WERI-Rb-1 (cell line): ENCODE results near the gene ADARB1.

Experiments used
- DNase-seq: peaks from one replicate; pipeline ENCODE4 v3.0.0-alpha.2; 2020
- H3K27ac ChIP-seq: fragments of 250-450 bp; sonication (Bioruptor Pico); 2 replicates; pipeline ENCODE4 v1.5.1; 2020; ENCODE audit warnings: mild to moderate bottlenecking, moderate library complexity
- H3K27me3 ChIP-seq: fragments of 250-450 bp; sonication (Bioruptor Pico); 2 replicates; pipeline ENCODE4 v1.5.1; 2021; ENCODE audit warnings: mild to moderate bottlenecking, low read depth, moderate library complexity; ENCODE audit not compliant: insufficient read depth, severe bottlenecking
- H3K36me3 ChIP-seq: fragments of 250-450 bp; sonication (Bioruptor Pico); 2 replicates; pipeline ENCODE4 v1.5.1; 2020; ENCODE audit warnings: mild to moderate bottlenecking, moderate library complexity
- H3K4me3 ChIP-seq: 2 replicates; pipeline ENCODE4 v1.5.1; 2011; ENCODE audit warnings: low read depth, mild to moderate bottlenecking, control low read depth, low read length
- H3K9me3 ChIP-seq: fragments of 250-450 bp; sonication (Bioruptor Pico); 2 replicates; pipeline ENCODE4 v1.5.1; 2021; ENCODE audit warnings: mild to moderate bottlenecking, moderate library complexity; ENCODE audit not compliant: severe bottlenecking
- CTCF ChIP-seq: IDR thresholded peaks from 2 replicates; pipeline ENCODE4 v1.5.1; 2011; ENCODE audit warnings: low read depth, mild to moderate bottlenecking, control low read depth, inconsistent platforms, low read length

The ADARB1 gene

GRCh38 chr21:45100866-45101265, 26.5 kb downstream of the ADARB1 start:
- DNase-seq = no peak
- no peaks in the 10 kb centered on the region for H3K36me3 ChIP-seq
- no peak overlapping the region for H3K4me3 ChIP-seq
- TF ChIP-seq CTCF = no peak
- no peaks in the 10 kb centered on the region for H3K27me3 ChIP-seq
- no peaks in the 10 kb centered on the region for H3K9me3 ChIP-seq
- H3K27ac ChIP-seq = no peak overlapping the region

GRCh38 chr21:45102391-45102932, 28.1 kb downstream of the ADARB1 start:
- no peaks in the 10 kb centered on the region for H3K27me3 ChIP-seq
- H3K36me3 ChIP-seq = no peaks in the 10 kb centered on the region
- DNase-seq = no peak
- H3K27ac ChIP-seq = no peak overlapping the region
- H3K9me3 ChIP-seq = no peaks in the 10 kb centered on the region
- H3K4me3 ChIP-seq = no peak overlapping the region
- peak; percentile 46 for TF ChIP-seq CTCF

- H3K9me3 ChIP-seq = no peaks in the 10 kb centered on the region
- H3K27me3 ChIP-seq = no peaks in the 10 kb centered on the region
- no peak for DNase-seq
- no peak overlapping the region for H3K27ac ChIP-seq
- no peak overlapping the region for H3K4me3 ChIP-seq
- TF ChIP-seq CTCF = no peak
- H3K36me3 ChIP-seq = no peaks in the 10 kb centered on the region
These were observed 29.7 kb downstream of the ADARB1 start for GRCh38 chr21:45103971-45104520.

- no peaks in the 10 kb centered on the region for H3K27me3 ChIP-seq
- no peak overlapping the region for H3K27ac ChIP-seq
- H3K4me3 ChIP-seq = no peak overlapping the region
- H3K36me3 ChIP-seq = no peaks in the 10 kb centered on the region
- DNase-seq = no peak
- no peak for TF ChIP-seq CTCF
- H3K9me3 ChIP-seq = no peaks in the 10 kb centered on the region
These were observed 30.2 kb downstream of the ADARB1 start for GRCh38 chr21:45104560-45104959.

GRCh38 chr21:45105906-45106485, 31.6 kb downstream of the ADARB1 start:
- Histone ChIP-seq H3K27ac (no peak overlapping the region), H3K9me3 (no peaks in the 10 kb centered on the region), H3K27me3 (no peaks in the 10 kb centered on the region), H3K4me3 (no peak overlapping the region), H3K36me3 (no peaks in the 10 kb centered on the region)
- TF ChIP-seq CTCF = no peak
- DNase-seq = no peak
